ENCODE data around the gene ZNF101.

ZNF101 gene

DNA sequence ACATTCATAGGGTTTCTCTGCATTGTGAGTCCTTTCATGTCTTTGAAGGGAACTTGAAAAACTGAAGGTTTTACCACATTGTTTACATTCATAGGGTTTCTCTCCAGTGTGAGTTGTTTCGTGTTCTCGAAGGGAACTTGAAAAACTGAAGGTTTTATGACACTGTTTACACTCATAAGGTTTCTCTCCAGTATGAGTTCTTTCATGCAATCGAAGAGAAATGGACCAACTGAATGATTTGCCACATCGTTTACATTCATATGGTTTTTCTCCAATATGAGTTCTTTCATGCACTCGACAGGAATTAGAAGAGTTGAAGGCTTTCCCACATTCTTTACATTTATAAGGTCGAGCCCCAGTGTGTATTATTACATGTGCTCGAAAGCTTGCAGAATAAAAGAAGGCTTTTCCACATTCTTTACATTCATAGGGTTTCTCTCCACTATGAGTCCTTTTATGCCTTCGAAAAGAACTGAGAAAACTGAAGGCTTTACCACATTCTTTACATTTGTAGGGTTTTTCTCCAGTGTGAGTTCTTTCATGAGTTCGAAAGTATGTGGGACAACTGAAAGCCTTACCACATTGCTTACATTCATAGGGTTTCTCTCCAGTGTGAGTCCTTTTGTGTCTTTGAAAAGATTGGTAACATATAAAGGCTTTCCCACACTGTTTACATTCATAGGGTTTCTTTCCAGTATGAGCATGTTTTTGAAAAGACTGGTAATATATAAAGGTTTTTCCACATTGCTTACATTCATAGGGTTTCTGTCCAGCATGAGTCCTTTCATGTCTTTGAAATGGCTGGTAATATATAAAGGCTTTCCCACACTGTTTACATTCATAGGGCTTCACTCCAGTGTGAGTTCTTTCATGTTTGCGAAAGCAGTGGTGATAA lies 43.5 kb downstream of the ZNF101 start:
- DNase-seq (ENCODE audit: low read depth, low spot score) = no peak

GRCh38 chr19:19719798-19720197 lies 51.2 kb downstream of the ZNF101 start:
- no peak for DNase-seq (ENCODE audit: low read depth, low spot score)

GRCh38 chr19:19721896-19722295 lies 53.3 kb downstream of the ZNF101 start:
- no peak for DNase-seq (ENCODE audit: low read depth, low spot score)

DNA sequence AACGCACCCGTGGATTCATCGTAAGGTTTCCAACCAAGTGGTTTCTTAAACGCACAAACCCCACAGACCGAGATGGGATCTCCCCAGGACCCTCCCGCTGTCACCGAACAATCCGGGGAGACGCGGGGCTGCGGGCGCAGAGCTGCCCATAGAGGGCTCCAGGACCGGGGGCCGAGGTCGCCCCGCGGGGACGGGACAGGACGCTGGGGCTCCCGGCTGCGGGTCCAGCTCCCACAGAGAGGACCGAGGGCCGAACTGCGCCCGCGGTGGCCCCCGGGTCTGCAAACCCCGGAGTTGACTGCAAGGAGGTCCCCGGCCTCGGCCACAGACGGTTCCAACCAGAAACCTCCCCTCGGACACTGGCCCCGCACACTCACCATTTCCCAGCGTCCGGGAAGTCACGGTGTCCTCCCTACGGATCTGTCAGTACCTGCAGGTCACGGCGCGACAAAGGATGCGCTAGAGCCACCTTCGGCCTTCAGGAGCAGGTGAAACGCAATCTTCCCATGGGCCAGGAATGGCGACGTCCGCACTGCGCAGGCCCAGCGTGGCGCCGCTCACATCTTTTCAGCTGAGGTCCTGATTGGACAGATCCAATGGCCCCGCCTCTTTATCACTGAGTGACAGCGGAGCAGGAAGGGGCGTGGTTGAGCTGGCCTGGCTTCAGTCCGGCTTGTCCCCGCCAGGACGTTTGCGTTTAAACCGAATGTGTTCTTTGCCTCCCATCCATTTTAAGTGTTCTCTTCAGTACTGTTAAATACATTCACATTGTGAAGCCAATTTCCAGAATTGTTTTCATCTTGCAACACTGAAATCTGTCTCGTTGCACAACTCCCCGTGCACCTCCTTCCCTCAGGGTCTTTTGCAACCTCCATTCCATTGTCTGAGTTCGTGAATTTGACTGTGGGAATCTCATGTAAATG lies 64.2 kb downstream of the ZNF101 start, which contains the start of gene ZNF14:
Gene ZNF14, minus strand, starts transcription at position 534 of the 923 bp plus-strand sequence. Its CDS starts 154 bp downstream, at position 380.
- DNase-seq (ENCODE audit: low read depth, low spot score) = peak; percentile 97
